H9 (cell line): ENCODE results near the gene TIPARP. TPM values are rescaled to one million over a fixed set of nuclear protein-coding genes. Genes with fewer than 3 reads are reported as not detected.

Experiments
- DNase-seq: peaks from one replicate; pipeline ENCODE4 v3.0.0-alpha.2; 2017
- H2AFZ ChIP-seq: one replicate; pipeline ENCODE4 v1.6.1; 2013; ENCODE audit warnings: mild to moderate bottlenecking, low read length, control low read depth, moderate library complexity
- H2AK5ac ChIP-seq: 2 replicates; pipeline ENCODE4 v1.6.1; 2013; ENCODE audit warnings: low read length, control low read depth, mixed read lengths; ENCODE audit not compliant: insufficient read length
- H2BK120ac ChIP-seq: one replicate; pipeline ENCODE4 v1.6.1; 2013; ENCODE audit warnings: low read depth, mild to moderate bottlenecking, low read length, control low read depth, inconsistent platforms; ENCODE audit not compliant: poor library complexity, severe bottlenecking
- H2BK12ac ChIP-seq: 2 replicates; pipeline ENCODE4 v1.6.1; 2013; ENCODE audit warnings: low read length, control low read depth, mixed read lengths, low read depth; ENCODE audit not compliant: insufficient read length
- H2BK15ac ChIP-seq: 2 replicates; pipeline ENCODE4 v1.6.1; 2013; ENCODE audit warnings: low read depth, low read length, control low read depth
- H2BK20ac ChIP-seq: one replicate; pipeline ENCODE4 v1.6.1; 2013; ENCODE audit warnings: low read depth, mild to moderate bottlenecking, low read length, control low read depth, inconsistent platforms; ENCODE audit not compliant: poor library complexity, severe bottlenecking
- H2BK5ac ChIP-seq: 2 replicates; pipeline ENCODE4 v1.6.1; 2013; ENCODE audit warnings: low read length, control low read depth, mixed read lengths; ENCODE audit not compliant: insufficient read length
- H3K14ac ChIP-seq: 2 replicates; pipeline ENCODE4 v1.6.1; 2013; ENCODE audit warnings: low read length, control low read depth; ENCODE audit not compliant: insufficient read depth
- H3K18ac ChIP-seq: 2 replicates; pipeline ENCODE4 v1.6.1; 2013; ENCODE audit warnings: low read depth, mild to moderate bottlenecking, mixed read lengths, low read length, control low read depth; ENCODE audit not compliant: insufficient read length
- H3K23ac ChIP-seq: 2 replicates; pipeline ENCODE4 v1.6.1; 2013; ENCODE audit warnings: low read length, control low read depth, mixed read lengths, low read depth; ENCODE audit not compliant: insufficient read length
- H3K23me2 ChIP-seq: 2 replicates; pipeline ENCODE4 v1.6.1; 2013; ENCODE audit warnings: low read depth, mild to moderate bottlenecking, mixed read lengths, low read length, control low read depth; ENCODE audit not compliant: insufficient read length, poor library complexity, severe bottlenecking
- H3K27ac ChIP-seq: 2 replicates; pipeline ENCODE4 v1.5.1; 2013; ENCODE audit warnings: low read length, control low read depth, mixed read lengths, low read depth; ENCODE audit not compliant: insufficient read length
- H3K27me3 ChIP-seq: 2 replicates; pipeline ENCODE4 v1.6.1; 2013; ENCODE audit warnings: low read length, control low read depth, inconsistent platforms; ENCODE audit not compliant: insufficient read depth
- H3K4ac ChIP-seq: 2 replicates; pipeline ENCODE4 v1.6.1; 2013; ENCODE audit warnings: low read depth, mild to moderate bottlenecking, control low read depth, inconsistent platforms, low read length, moderate library complexity
- H3K4me1 ChIP-seq: 2 replicates; pipeline ENCODE4 v1.6.1; 2013; ENCODE audit warnings: low read length, control low read depth, inconsistent platforms; ENCODE audit not compliant: insufficient read depth
- H3K4me2 ChIP-seq: 2 replicates; pipeline ENCODE4 v1.6.1; 2013; ENCODE audit warnings: low read length, control low read depth, mixed read lengths; ENCODE audit not compliant: insufficient read length, insufficient read depth
- H3K56ac ChIP-seq: 2 replicates; pipeline ENCODE4 v1.6.1; 2013; ENCODE audit warnings: low read depth, mild to moderate bottlenecking, mixed read lengths, low read length, control low read depth; ENCODE audit not compliant: insufficient read length
- H3K79me1 ChIP-seq: 2 replicates; pipeline ENCODE4 v1.6.1; 2013; ENCODE audit warnings: low read depth, mild to moderate bottlenecking, moderate library complexity, low read length, control low read depth, inconsistent platforms; ENCODE audit not compliant: insufficient read depth, poor library complexity, severe bottlenecking
- H3K79me2 ChIP-seq: 2 replicates; pipeline ENCODE4 v1.6.1; 2013; ENCODE audit warnings: low read length, control low read depth, inconsistent platforms; ENCODE audit not compliant: insufficient read depth
- H3K9ac ChIP-seq: 2 replicates; pipeline ENCODE4 v1.6.1; 2013; ENCODE audit warnings: low read length, control low read depth, mixed read lengths; ENCODE audit not compliant: insufficient read length; ENCODE audit errors: extremely low read depth
- H3K9me3 ChIP-seq: one replicate; pipeline ENCODE4 v1.6.1; 2013; ENCODE audit warnings: low read depth, low read length, inconsistent platforms; ENCODE audit not compliant: control insufficient read depth
- H3T11ph ChIP-seq: one replicate; pipeline ENCODE4 v1.6.1; 2013; ENCODE audit warnings: mild to moderate bottlenecking, low read length, control low read depth, inconsistent platforms
- H4K20me1 ChIP-seq: one replicate; pipeline ENCODE4 v1.6.1; 2013; ENCODE audit not compliant: control insufficient read depth, insufficient read length, insufficient read depth
- H4K5ac ChIP-seq: 2 replicates; pipeline ENCODE4 v1.6.1; 2013; ENCODE audit warnings: low read depth, mild to moderate bottlenecking, mixed read lengths, low read length, control low read depth; ENCODE audit not compliant: insufficient read length
- H4K8ac ChIP-seq: replicated peaks from 2 replicates; pipeline ENCODE4 v1.6.1; 2013; ENCODE audit warnings: low read length, control low read depth, mixed read lengths, low read depth; ENCODE audit not compliant: insufficient read length
- H4K91ac ChIP-seq: 2 replicates; pipeline ENCODE4 v1.6.1; 2013; ENCODE audit warnings: low read depth, mild to moderate bottlenecking, moderate library complexity, mixed read lengths, low read length, control low read depth; ENCODE audit not compliant: insufficient read length
- H3K27ac Mint-ChIP-seq, 3 experiments: 2 replicates in 2 of 3; 3 replicates in 1 of 3; pipeline ENCODE4 v1.8.0; 2020 to 2021; ENCODE audit warnings: mixed read lengths in 3 of 3, mild to moderate bottlenecking in 1 of 3, moderate library complexity in 1 of 3
- H3K27me3 Mint-ChIP-seq: 2 replicates; pipeline ENCODE4 v1.8.0; 2021; ENCODE audit warnings: low read depth, mild to moderate bottlenecking, moderate library complexity, mixed read lengths
- H3K36me3 Mint-ChIP-seq, 3 experiments: 2 replicates in 2 of 3; 3 replicates in 1 of 3; pipeline ENCODE4 v1.8.0; 2020 to 2021; ENCODE audit warnings: low read depth in 3 of 3, mixed read lengths in 3 of 3; ENCODE audit not compliant: insufficient read depth in 1 of 3
- H3K4me1 Mint-ChIP-seq, 2 experiments: 2 replicates each; pipeline ENCODE4 v1.8.0; 2020; ENCODE audit warnings: mixed read lengths in 2 of 2
- H3K4me3 Mint-ChIP-seq, 2 experiments: 2 replicates in 1 of 2; 3 replicates in 1 of 2; pipeline ENCODE4 v1.8.0; 2020 to 2021; ENCODE audit warnings: mild to moderate bottlenecking in 2 of 2, mixed read lengths in 2 of 2, moderate library complexity in 1 of 2
- H3K9me3 Mint-ChIP-seq, 2 experiments: 2 replicates in 1 of 2; 3 replicates in 1 of 2; pipeline ENCODE4 v1.8.0; 2020; ENCODE audit warnings: mild to moderate bottlenecking in 2 of 2, mixed read lengths in 2 of 2, moderate library complexity in 1 of 2
- WGBS: extraction: QIAGEN DNeasy Blood & Tissue Kit; methylation state at CpG from one replicate; pipeline ENCODE4 v1.1.7; 2013; ENCODE audit warnings: missing lambda C conversion rate, low lambda C conversion rate, mixed read lengths; ENCODE audit not compliant: insufficient read length; ENCODE audit errors: extremely low coverage; 5-methylcytosine and 5-hydroxymethylcytosine counted together
- total RNA-seq: library from RNA; stranded (reverse); gene quantifications from 2 replicates; pipeline ENCODE4 v1.2.1, GENCODE V29; 2021
- TF ChIP-seq, protein P1 (sequence below): fragments of 200-600 bp; sonication (generic); conservative IDR thresholded peaks from 3 replicates; pipeline ENCODE4 v1.8.0; 2021; ENCODE audit warnings: antibody characterized with exemption, mild to moderate bottlenecking

TIPARP gene
- total RNA-seq, 1 experiment from 2014 or later = 5.9 TPM

DNA sequence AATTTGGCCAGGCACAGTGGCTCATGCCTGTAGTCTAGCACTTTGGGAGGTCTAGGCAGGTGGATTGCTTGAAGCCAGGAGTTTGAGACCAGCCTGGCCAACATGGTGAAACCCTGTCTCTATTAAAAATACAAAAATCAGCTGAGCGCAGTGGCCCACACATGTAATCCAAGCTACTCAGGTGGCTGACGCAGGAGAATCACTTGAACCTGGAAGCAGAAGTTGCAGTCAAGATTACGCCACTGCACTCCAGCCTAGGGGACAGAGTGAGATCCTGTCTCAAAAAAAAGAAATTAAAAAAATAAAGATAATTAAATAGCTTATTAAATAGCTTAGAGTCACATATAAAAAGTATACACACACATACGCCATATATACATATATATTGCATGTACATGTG, 3.7 kb upstream of the TIPARP start:
- Mint-ChIP-seq H3K27ac (no peak overlapping the region), H3K4me1 (peaks cover 14 to 17% of the 10 kb centered on the region in 2 experiments), H3K4me3 (no peak overlapping the region), H3K36me3 (no peaks in the 10 kb centered on the region; a peak in 1 of 7 replicates), H3K9me3 (no peaks in the 10 kb centered on the region), H3K27me3 (peaks cover 10% of the 10 kb centered on the region)
- Histone ChIP-seq H4K91ac (no peak overlapping the region), H2BK5ac (no peak overlapping the region), H3K79me1 (no peaks in the 10 kb centered on the region), H3K9ac (no peak overlapping the region), H3K9me3 (no peaks in the 10 kb centered on the region), H2AK5ac (no peak overlapping the region), H3K27ac (no peak overlapping the region), H3K27me3 (no peaks in the 10 kb centered on the region), H4K8ac (no peak overlapping the region), H2BK20ac (no peak overlapping the region), H3K4me2 (no peak overlapping the region), H3T11ph (no peak overlapping the region), H3K14ac (no peak overlapping the region), H3K23ac (no peak overlapping the region), H4K5ac (no peak overlapping the region), H2BK120ac (no peak overlapping the region), H2BK12ac (no peak overlapping the region), H2BK15ac (no peak overlapping the region), H3K18ac (no peak overlapping the region), H3K4ac (no peak overlapping the region), H3K23me2 (peaks cover 3% of the 10 kb centered on the region), H2AFZ (no peak overlapping the region), H3K79me2 (no peaks in the 10 kb centered on the region), H4K20me1 (no peaks in the 10 kb centered on the region), H3K4me1 (peaks cover 6% of the 10 kb centered on the region; the same call in 1 of the 2 replicates), H3K56ac (no peak overlapping the region)
- no CpG with 5 or more reads among the region's 4 CpGs for WGBS
- DNase-seq = no peak
- TF ChIP-seq, protein P1, sequence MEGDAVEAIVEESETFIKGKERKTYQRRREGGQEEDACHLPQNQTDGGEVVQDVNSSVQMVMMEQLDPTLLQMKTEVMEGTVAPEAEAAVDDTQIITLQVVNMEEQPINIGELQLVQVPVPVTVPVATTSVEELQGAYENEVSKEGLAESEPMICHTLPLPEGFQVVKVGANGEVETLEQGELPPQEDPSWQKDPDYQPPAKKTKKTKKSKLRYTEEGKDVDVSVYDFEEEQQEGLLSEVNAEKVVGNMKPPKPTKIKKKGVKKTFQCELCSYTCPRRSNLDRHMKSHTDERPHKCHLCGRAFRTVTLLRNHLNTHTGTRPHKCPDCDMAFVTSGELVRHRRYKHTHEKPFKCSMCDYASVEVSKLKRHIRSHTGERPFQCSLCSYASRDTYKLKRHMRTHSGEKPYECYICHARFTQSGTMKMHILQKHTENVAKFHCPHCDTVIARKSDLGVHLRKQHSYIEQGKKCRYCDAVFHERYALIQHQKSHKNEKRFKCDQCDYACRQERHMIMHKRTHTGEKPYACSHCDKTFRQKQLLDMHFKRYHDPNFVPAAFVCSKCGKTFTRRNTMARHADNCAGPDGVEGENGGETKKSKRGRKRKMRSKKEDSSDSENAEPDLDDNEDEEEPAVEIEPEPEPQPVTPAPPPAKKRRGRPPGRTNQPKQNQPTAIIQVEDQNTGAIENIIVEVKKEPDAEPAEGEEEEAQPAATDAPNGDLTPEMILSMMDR = no peak
